Measurements from ENCODE around the gene BARX1. TPM values are rescaled to one million over a fixed set of nuclear protein-coding genes. Genes with fewer than 3 reads are reported as not detected.

BARX1 gene
- total and polyA plus RNA-seq, 9 donors = 0.07 TPM; not detected in 8

DNA sequence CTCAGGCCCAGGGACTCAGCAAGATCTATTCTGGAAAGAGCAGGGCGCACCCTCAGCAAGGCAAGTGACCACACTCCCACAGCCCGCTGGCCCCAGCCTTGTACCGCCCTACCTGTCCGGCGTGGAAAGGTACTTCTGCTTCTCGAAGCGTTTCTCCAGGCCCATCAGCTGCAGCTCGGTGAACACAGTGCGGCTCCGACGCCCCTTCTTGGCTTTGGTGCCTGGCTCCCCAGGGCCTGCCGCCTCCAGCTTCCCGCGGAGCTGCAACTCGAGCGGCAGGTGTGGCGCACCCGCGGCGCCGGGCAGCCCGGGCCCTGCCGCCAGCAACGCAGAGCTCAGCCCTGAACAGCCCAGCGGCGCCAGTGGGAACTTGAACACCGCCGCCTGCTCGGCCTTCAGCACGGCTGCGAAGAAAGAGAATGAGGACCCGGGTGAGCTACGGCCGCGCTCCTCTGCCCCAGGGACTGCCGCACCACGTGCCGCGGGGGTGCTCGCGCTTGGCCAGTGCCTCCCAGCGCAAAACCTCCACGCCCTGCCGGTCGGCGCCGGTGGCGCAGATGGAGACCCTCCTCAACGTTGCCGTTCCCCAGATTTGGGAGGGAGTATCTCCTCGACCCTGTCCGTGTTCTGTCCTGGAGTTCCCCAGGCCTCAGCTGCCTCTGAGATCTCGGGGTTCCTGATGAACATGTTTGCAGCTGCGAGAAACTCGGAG, 2.2 kb downstream of the BARX1 start:
- Histone ChIP-seq H3K9me3 (no peaks in the 10 kb centered on the region), H3K36me3 (no peaks in the 10 kb centered on the region), H3K4me3 (no peak overlapping the region), H3K4me1 (ENCODE audit: insufficient read depth) (peaks cover 8% of the 10 kb centered on the region), H3K27ac (no peak overlapping the region), H3K27me3 (peaks cover 11% of the 10 kb centered on the region)
- TF ChIP-seq EP300 (IDR thresholded peaks at IDR 0.05) (no peak), POLR2A (IDR thresholded peaks at IDR 0.05) (no peak)
- TF ChIP-seq, protein P1, sequence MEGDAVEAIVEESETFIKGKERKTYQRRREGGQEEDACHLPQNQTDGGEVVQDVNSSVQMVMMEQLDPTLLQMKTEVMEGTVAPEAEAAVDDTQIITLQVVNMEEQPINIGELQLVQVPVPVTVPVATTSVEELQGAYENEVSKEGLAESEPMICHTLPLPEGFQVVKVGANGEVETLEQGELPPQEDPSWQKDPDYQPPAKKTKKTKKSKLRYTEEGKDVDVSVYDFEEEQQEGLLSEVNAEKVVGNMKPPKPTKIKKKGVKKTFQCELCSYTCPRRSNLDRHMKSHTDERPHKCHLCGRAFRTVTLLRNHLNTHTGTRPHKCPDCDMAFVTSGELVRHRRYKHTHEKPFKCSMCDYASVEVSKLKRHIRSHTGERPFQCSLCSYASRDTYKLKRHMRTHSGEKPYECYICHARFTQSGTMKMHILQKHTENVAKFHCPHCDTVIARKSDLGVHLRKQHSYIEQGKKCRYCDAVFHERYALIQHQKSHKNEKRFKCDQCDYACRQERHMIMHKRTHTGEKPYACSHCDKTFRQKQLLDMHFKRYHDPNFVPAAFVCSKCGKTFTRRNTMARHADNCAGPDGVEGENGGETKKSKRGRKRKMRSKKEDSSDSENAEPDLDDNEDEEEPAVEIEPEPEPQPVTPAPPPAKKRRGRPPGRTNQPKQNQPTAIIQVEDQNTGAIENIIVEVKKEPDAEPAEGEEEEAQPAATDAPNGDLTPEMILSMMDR (IDR thresholded peaks at IDR 0.05) = no peak
- intact Hi-C loops (cut with DNase I) = no loop called here
- DNase-seq = no peak
- 5 to 7% (median 5%) methylated on average over 40 to 55 of the region's 55 CpGs for WGBS, 3 donors

DNA sequence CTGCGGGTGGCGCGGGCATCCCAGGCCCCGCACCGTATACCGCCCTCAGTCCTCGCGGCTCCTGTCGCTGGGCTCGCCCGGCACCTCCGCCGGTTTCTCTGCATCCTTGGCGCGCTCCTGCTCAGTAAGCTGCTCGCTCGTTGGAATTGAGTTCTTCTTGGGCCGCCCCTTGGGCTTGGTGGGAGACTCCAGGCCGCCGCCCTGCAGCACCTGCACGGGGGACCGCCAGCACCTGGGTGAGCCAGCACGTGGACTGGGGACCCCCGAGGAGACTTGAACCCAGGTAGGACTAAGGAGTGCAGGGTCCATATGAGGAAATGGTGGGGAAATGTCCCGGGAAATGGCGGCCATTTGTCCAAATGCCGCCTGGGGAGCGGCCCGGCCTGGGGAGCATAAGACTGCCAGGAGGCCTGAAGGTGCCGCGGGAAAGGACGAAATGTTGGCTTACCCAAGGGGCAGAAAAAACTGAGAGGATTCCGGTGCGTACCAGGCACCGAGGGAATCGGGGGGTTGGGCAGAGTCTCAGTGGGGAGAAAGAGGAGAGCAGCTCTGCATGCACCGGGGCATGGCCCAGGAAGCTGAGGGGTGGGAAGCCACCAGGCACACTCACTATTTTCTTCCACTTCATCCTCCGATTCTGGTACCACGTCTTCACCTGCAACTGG, 2.9 kb downstream of the BARX1 start:
- no peak for TF ChIP-seq EP300 (IDR thresholded peaks at IDR 0.05)
- TF ChIP-seq POLR2A (IDR thresholded peaks at IDR 0.05) = no peak
- TF ChIP-seq, protein P1 (IDR thresholded peaks at IDR 0.05) = no peak
- WGBS, 3 donors = 5 to 8% (median 6%) methylated on average over 39 of the region's 39 CpGs
- H3K9me3 ChIP-seq = no peaks in the 10 kb centered on the region
- peaks cover 8% of the 10 kb centered on the region for H3K4me1 ChIP-seq (ENCODE audit: insufficient read depth)
- no peaks in the 10 kb centered on the region for H3K36me3 ChIP-seq
- H3K27me3 ChIP-seq = peaks cover 11% of the 10 kb centered on the region
- DNase-seq = no peak
- intact Hi-C loops (cut with DNase I) = no loop called here
- no peak overlapping the region for H3K27ac ChIP-seq
- no peak overlapping the region for H3K4me3 ChIP-seq

DNA sequence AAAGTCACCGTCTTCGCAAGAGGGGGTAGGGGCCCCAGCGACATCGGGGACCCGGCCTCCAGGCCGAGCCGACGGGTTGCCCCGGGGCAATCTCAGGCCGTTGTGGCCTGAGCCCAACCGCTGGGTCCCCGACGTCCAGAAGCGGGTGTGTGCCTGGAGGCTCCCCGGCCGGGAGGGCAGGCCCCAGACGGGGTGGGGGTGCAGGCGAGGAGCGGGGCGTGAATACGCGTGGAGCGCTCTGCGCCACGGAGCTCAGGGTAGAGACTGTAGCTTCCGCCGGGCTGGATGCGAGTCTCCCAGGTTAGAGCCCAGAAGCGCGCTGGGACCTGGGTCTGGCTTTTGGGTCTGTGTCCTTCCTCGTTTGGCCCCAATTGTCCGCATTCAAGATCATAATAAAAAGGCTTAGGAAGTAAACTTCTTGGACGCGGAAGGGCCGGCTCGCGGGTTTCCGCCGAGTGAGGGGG, 3.5 kb downstream of the BARX1 start:
- H3K27me3 ChIP-seq = peaks cover 11% of the 10 kb centered on the region
- TF ChIP-seq, protein P1 (IDR thresholded peaks at IDR 0.05) = no peak
- no peak overlapping the region for H3K27ac ChIP-seq
- no peaks in the 10 kb centered on the region for H3K36me3 ChIP-seq
- intact Hi-C loops (cut with DNase I) = no loop called here
- H3K9me3 ChIP-seq = no peaks in the 10 kb centered on the region
- WGBS, 3 donors = 1 to 3% (median 2%) methylated on average over 37 to 39 of the region's 39 CpGs
- H3K4me3 ChIP-seq = peak overlapping the region; percentile 37
- H3K4me1 ChIP-seq (ENCODE audit: insufficient read depth) = peaks cover 8% of the 10 kb centered on the region
- DNase-seq = no peak

DNA sequence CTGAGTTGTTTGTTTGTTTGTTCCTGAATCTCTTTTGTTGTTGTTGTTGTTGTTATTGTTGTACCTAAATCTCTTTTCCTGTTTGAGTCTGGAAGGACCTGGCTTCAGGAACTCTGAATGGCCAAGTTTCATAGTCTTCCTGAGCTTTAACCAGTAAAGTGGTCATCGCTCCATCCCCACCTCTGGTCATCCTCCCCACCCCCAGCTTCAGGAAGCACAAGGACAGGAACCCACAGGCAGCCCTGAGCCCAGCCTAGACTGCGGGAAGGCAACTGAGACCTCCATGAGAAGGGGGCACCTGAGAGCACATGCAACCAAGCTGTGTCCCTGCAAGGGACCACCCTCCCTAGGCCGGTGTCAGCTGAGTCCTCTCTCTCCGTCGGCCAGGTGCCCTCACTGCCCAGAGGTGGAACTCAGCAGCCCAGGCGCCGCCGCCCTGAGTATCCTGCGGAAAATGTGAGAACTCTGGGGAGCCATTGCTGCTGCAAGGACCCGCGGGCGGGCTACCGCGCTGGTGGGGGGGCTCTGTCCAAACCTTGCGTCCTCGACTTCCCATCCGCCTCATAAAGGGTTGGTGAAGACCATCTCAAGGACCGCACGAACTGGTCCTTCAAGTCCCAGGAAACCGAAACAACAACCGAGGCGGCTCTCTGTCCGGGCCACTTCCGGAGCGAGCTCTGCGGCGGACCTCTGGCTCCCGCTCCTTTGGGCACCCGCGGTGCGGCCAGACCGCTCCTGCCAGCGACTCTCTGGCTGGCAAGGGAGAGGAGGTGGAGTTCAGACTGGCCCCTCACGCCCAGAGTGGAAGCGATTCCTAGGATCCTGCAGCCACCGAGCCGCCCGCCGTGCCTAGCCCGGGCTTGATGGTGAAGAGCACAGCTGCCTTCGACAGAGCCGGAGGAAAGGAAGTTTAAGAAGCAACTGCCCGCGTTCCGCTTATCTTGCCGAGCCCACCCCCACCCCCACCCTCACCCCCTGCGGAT, 4.2 kb downstream of the BARX1 start:
- Histone ChIP-seq H3K27me3 (peaks cover 11% of the 10 kb centered on the region), H3K9me3 (no peaks in the 10 kb centered on the region), H3K27ac (no peak overlapping the region), H3K36me3 (no peaks in the 10 kb centered on the region), H3K4me1 (ENCODE audit: insufficient read depth) (peaks cover 8% of the 10 kb centered on the region), H3K4me3 (peak overlapping the region; percentile 37)
- WGBS, 3 donors = 3 to 8% (median 3%) methylated on average over 37 to 47 of the region's 47 CpGs
- TF ChIP-seq POLR2A (IDR thresholded peaks at IDR 0.05) (no peak), EP300 (IDR thresholded peaks at IDR 0.05) (no peak)
- TF ChIP-seq, protein P1 (IDR thresholded peaks at IDR 0.05) = no peak
- intact Hi-C loops (cut with DNase I) = no loop called here
- DNase-seq = no peak

Measured in ovary (tissue), 9 donors.